Panc1 (cell line): ENCODE results near the gene AKAP9. TPM values are rescaled to one million over a fixed set of nuclear protein-coding genes. Genes with fewer than 3 reads are reported as not detected.

Experiments used
- ATAC-seq: fragments of 200-7000 bp; cut with Tn5 transposase; 2 replicates; pipeline ENCODE4 v1.9.1; 2020; ENCODE audit warnings: mild to moderate bottlenecking, moderate library complexity
- BruUV-seq: library from RNA; stranded (reverse); fragments of 400-500 nt; replicated peaks from 2 replicates; lab custom pipeline; 2021; lab: Mats Ljungman, UMichigan
- CTCF ChIA-PET: fragments of 300-600 bp; sonication (Branson Sonifier 250); formaldehyde crosslinking; loops from one replicate; lab custom pipeline; 2022; ENCODE audit warnings: antibody characterized with exemption; lab: Charles Lee
- POLR2A ChIA-PET: fragments of 300-600 bp; sonication (Branson Sonifier 250); formaldehyde crosslinking; loops from one replicate; lab custom pipeline; 2022; ENCODE audit warnings: antibody characterized with exemption; lab: Charles Lee
- DNase-seq: peaks from one replicate; pipeline ENCODE4 v3.0.0-alpha.2; 2010; ENCODE audit warnings: low read depth, low spot score
- H3K27ac ChIP-seq: 2 replicates; pipeline ENCODE4 v1.5.1; 2011; ENCODE audit warnings: mild to moderate bottlenecking, low read length, inconsistent platforms
- H3K27me3 ChIP-seq: fragments of 200-500 bp; sonication (Bioruptor generic); 2 replicates; pipeline ENCODE4 v1.6.0; 2014; ENCODE audit warnings: low read length, inconsistent platforms; ENCODE audit not compliant: control insufficient read depth, insufficient read depth
- H3K36me3 ChIP-seq: fragments of 200-500 bp; sonication (Bioruptor generic); 2 replicates; pipeline ENCODE4 v1.5.1; 2014; ENCODE audit warnings: inconsistent platforms, mild to moderate bottlenecking, low read length, moderate library complexity; ENCODE audit not compliant: control insufficient read depth, insufficient read depth
- H3K4me1 ChIP-seq: 2 replicates; pipeline ENCODE4 v1.5.1; 2011; ENCODE audit warnings: inconsistent platforms, mild to moderate bottlenecking, low read length, moderate library complexity; ENCODE audit not compliant: control insufficient read depth, insufficient read depth
- H3K4me3 ChIP-seq, 2 experiments: 2 replicates each; pipeline ENCODE4 v1.5.1; 2011 to 2012; ENCODE audit warnings: low read depth in 2 of 2, low read length in 2 of 2, mild to moderate bottlenecking in 2 of 2, inconsistent platforms in 1 of 2, moderate library complexity in 1 of 2
- H3K9me3 ChIP-seq: fragments of 200-500 bp; sonication (Bioruptor generic); 2 replicates; pipeline ENCODE4 v1.5.1; 2014; ENCODE audit warnings: low read depth, mild to moderate bottlenecking, inconsistent platforms, low read length, moderate library complexity; ENCODE audit not compliant: control insufficient read depth, insufficient read depth
- CTCF ChIP-seq: fragments of 450-650 bp; IDR thresholded peaks from 2 replicates; pipeline ENCODE4 v1.5.1; 2017; ENCODE audit warnings: mild to moderate bottlenecking
- POLR2AphosphoS5 ChIP-seq: IDR thresholded peaks from 2 replicates; pipeline ENCODE4 v1.6.1; 2012; ENCODE audit warnings: mild to moderate bottlenecking, low read depth, low read length, moderate library complexity
- REST ChIP-seq, 2 experiments: IDR thresholded peaks; 2 replicates each; pipeline ENCODE4 v1.6.1; 2011 to 2012; ENCODE audit warnings: low read depth in 2 of 2, control low read depth in 1 of 2, low read length in 1 of 2, mild to moderate bottlenecking in 1 of 2, moderate library complexity in 1 of 2; ENCODE audit not compliant: insufficient read depth in 1 of 2
- SIN3A ChIP-seq: IDR thresholded peaks from 2 replicates; pipeline ENCODE4 v1.6.1; 2012; ENCODE audit warnings: low read depth, mild to moderate bottlenecking, low read length, moderate library complexity, borderline replicate concordance; ENCODE audit not compliant: insufficient read depth
- TCF7L2 ChIP-seq: IDR thresholded peaks from 2 replicates; pipeline ENCODE4 v1.6.1; 2011; ENCODE audit warnings: mild to moderate bottlenecking, low read depth, low read length, inconsistent platforms
- in situ Hi-C: cut with HindIII; loops from 2 replicates; pipeline ENCODE4 v1.10.0; 2016; ENCODE audit warnings: low sequenced_read_pairs, low pct_unique_long_range_greater_than_20kb
- intact Hi-C: fragments of 100-400 bp; cut with micrococcal nuclease; formaldehyde crosslinking; loops from one replicate; pipeline ENCODE4 v1.10.0; 2022; ENCODE audit not compliant: unreplicated experiment
- total RNA-seq: library from RNA; stranded (reverse); gene quantifications from one replicate; pipeline ENCODE4 v1.2.1, GENCODE V29; 2021; ENCODE audit not compliant: unreplicated experiment

AKAP9 gene
- total RNA-seq, 1 experiment from 2014 or later: 31.6 TPM

- BruUV-seq: no TSS peak
- ATAC-seq (no peak), DNase-seq (no peak)
- POLR2A ChIA-PET: no interaction called here
- in situ Hi-C loops (no loop called here), intact Hi-C loops (no loop called here)
- H3K27ac ChIP-seq: no peak overlapping the region
- CTCF ChIA-PET: no interaction called here
- no peaks in the 10 kb centered on the region for H3K9me3 ChIP-seq
- TF ChIP-seq POLR2AphosphoS5: no peak
- no peak for TF ChIP-seq CTCF
- TF ChIP-seq REST (IDR thresholded peaks at IDR 0.05; ENCODE audit: insufficient read depth in 1 of 2, low read depth in 2 of 2, low read length in 1 of 2): no peak
- no peak for TF ChIP-seq SIN3A
- TF ChIP-seq TCF7L2: no peak
- no peaks in the 10 kb centered on the region for H3K36me3 ChIP-seq
- H3K27me3 ChIP-seq: no peaks in the 10 kb centered on the region
- no peak overlapping the region for H3K4me3 ChIP-seq
- no peaks in the 10 kb centered on the region for H3K4me1 ChIP-seq
Observed at GRCh38 chr7:91915401-91916050, 25.1 kb upstream of the AKAP9 start.

GRCh38 chr7:91916051-91916440 lies 24.6 kb upstream of the AKAP9 start:
- POLR2A ChIA-PET: no interaction called here
- Histone ChIP-seq H3K4me1 (no peaks in the 10 kb centered on the region), H3K9me3 (no peaks in the 10 kb centered on the region), H3K27me3 (no peaks in the 10 kb centered on the region), H3K4me3 (no peak overlapping the region), H3K27ac (no peak overlapping the region), H3K36me3 (no peaks in the 10 kb centered on the region)
- intact Hi-C loops (no loop called here), in situ Hi-C loops (no loop called here)
- BruUV-seq: no TSS peak
- TF ChIP-seq POLR2AphosphoS5: no peak
- TF ChIP-seq TCF7L2: no peak
- TF ChIP-seq REST (IDR thresholded peaks at IDR 0.05; ENCODE audit: insufficient read depth in 1 of 2, low read depth in 2 of 2, low read length in 1 of 2): no peak
- TF ChIP-seq CTCF: no peak
- TF ChIP-seq SIN3A: no peak
- no peak for ATAC-seq
- CTCF ChIA-PET: no interaction called here
- DNase-seq: no peak
